Measurements from ENCODE around the gene LRTM2. TPM values are rescaled to one million over a fixed set of nuclear protein-coding genes. Genes with fewer than 3 reads are reported as not detected.

Gene LRTM2
- total and polyA plus RNA-seq, 4 donors = not detected

- Histone ChIP-seq H3K27me3 (ENCODE audit: control insufficient read depth in 4 of 4, insufficient read depth in 4 of 4, low read length in 3 of 4) (peaks cover 0 to 5% (median 0%) of the 10 kb centered on the region in 4 donors), H3K27ac (ENCODE audit: low read depth in 1 of 2, low read length in 2 of 2) (no peak overlapping the region), H3K9ac (ENCODE audit: low read depth in 1 of 2, low read length in 2 of 2) (no peak overlapping the region), H3K36me3 (ENCODE audit: control insufficient read depth in 4 of 4, insufficient read depth in 3 of 4, low read depth in 1 of 4, low read length in 3 of 4) (no peaks in the 10 kb centered on the region), H3K9me3 (ENCODE audit: control insufficient read depth in 4 of 4, low read length in 3 of 4) (peaks cover 0 to 5% (median 3%) of the 10 kb centered on the region in 4 donors), H3K4me3 (ENCODE audit: low read depth in 1 of 3, low read length in 3 of 3) (no peak overlapping the region), H3K4me1 (ENCODE audit: control insufficient read depth in 4 of 4, insufficient read depth in 4 of 4, low read length in 3 of 4) (no peaks in the 10 kb centered on the region)
- WGBS = 89% methylated on average over 6 of the region's 6 CpGs
- TF ChIP-seq ATF3 (IDR thresholded peaks at IDR 0.05) (no peak), CTCF (IDR thresholded peaks at IDR 0.05; ENCODE audit: low read depth, low read length, missing input control) (no peak), RAD21 (IDR thresholded peaks at IDR 0.05) (no peak)
- no peak for DNase-seq (ENCODE audit: low spot score)
Observed at GRCh38 chr12:1872001-1872400, 51.6 kb downstream of the LRTM2 start.

- Histone ChIP-seq H3K9ac (ENCODE audit: low read depth in 1 of 2, low read length in 2 of 2) (no peak overlapping the region), H3K27me3 (ENCODE audit: control insufficient read depth in 4 of 4, insufficient read depth in 4 of 4, low read length in 3 of 4) (peaks cover 0 to 5% (median 0%) of the 10 kb centered on the region in 4 donors)
- no peak for DNase-seq (ENCODE audit: low spot score)
Observed at GRCh38 chr12:1872448-1872847, 52.1 kb downstream of the LRTM2 start.

More at GRCh38 chr12:1872448-1872847, 52.1 kb downstream of the LRTM2 start:
- TF ChIP-seq ZBTB33 (IDR thresholded peaks at IDR 0.05) (no peak), FOXA1 (IDR thresholded peaks at IDR 0.05) (no peak), MAX (IDR thresholded peaks at IDR 0.05) (no peak), ATF3 (IDR thresholded peaks at IDR 0.05) (no peak), CTCF (IDR thresholded peaks at IDR 0.05; ENCODE audit: low read depth, low read length, missing input control) (no peak), JUND (IDR thresholded peaks at IDR 0.05) (no peak), REST (IDR thresholded peaks at IDR 0.05) (no peak)
- H3K4me3 ChIP-seq (ENCODE audit: low read depth in 1 of 3, low read length in 3 of 3) = no peak overlapping the region
- H3K9me3 ChIP-seq (ENCODE audit: control insufficient read depth in 4 of 4, low read length in 3 of 4) = peaks cover 0 to 5% (median 3%) of the 10 kb centered on the region in 4 donors
- 95% methylated on average over 7 of the region's 7 CpGs for WGBS
- H3K27ac ChIP-seq (ENCODE audit: low read depth in 1 of 2, low read length in 2 of 2) = no peak overlapping the region
- no peaks in the 10 kb centered on the region for H3K4me1 ChIP-seq (ENCODE audit: control insufficient read depth in 4 of 4, insufficient read depth in 4 of 4, low read length in 3 of 4)
- no peaks in the 10 kb centered on the region for H3K36me3 ChIP-seq (ENCODE audit: control insufficient read depth in 4 of 4, insufficient read depth in 3 of 4, low read depth in 1 of 4, low read length in 3 of 4)

All from liver (tissue), 9 donors.